EH (cell line): ENCODE data around the gene NEGR1.
"Not testable (repeated sequence)": the region's sequence is repeated elsewhere in the genome, so short reads cannot be mapped to it uniquely, and the experiment has no call there.

Experiments used
- DNase-seq: peaks from one replicate; pipeline ENCODE4 v3.0.0-alpha.2; 2015; ENCODE audit warnings: low read depth

Gene NEGR1

GRCh38 chr1:72282271-72283021 lies at the start of gene NEGR1:
NEGR1 (minus strand) TSS chr1:72282539.
- peak; percentile 96 for DNase-seq

DNA sequence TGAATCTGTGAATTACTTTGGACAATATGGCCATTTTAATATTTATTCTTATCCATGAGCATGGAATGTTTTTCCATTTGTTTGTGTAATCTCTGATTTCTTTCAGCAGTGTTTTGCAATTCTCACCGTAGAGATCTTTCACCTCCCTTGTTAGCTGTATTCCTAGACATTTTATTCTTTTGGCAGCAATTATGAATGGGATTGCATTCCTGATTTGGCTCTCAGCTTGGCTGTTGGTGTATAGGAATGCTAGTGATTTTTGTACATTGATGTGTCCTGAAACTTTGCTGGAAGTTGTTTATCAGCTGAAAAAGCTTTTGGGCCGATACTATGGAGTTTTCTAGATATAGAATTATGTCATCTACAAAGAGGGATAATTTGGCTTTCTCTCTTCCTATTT lies 44.2 kb upstream of the NEGR1 start:
- no peak for DNase-seq

- no peak for DNase-seq
Observed at GRCh38 chr1:72324451-72324850, 42.1 kb upstream of the NEGR1 start.

GRCh38 chr1:72322910-72323309 lies 40.6 kb upstream of the NEGR1 start:
- no peak for DNase-seq

DNA sequence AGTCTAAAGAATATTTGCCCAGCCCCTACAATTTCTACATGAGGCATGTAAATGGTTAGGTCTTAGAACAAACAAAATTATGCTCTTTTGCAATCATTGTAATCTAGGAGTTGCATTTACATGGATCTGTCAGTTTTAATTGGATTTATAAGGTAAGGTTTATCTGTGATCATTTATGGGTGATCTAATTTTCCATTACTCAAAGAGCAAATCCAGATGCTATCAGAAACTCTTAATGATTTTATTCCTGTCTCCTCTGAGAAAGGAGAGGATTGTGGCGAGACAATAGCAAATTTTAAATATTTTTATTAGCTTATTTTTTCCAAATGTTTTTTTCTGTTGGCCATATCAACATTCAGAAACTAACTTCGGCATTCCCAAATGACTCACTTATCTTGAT lies 14.2 kb upstream of the NEGR1 start:
- DNase-seq, result peak; percentile 2

GRCh38 chr1:72288886-72289285 lies 6.5 kb upstream of the NEGR1 start:
- no peak for DNase-seq

DNA sequence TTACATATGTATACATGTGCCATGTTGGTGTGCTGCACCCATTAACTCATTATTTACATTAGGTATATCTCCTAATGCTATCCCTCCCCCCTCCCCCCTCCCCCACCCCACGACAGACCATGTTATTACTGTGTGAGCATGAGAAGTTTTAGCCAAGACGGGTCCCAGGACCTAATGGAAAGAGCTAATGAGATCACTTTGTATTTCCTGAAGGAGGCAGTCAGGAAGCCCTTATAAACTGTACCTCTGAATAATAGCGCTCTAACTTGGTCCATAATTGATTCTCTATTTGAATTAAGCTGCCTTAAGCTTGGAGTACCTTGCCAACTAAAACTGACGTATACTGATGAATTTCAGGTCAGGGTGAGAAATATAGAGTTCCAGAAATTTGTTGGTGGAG lies 4.1 kb upstream of the NEGR1 start:
- peak; percentile 10 for DNase-seq

GRCh38 chr1:72285074-72285425 lies 2.7 kb upstream of the NEGR1 start:
- DNase-seq, result no peak

DNA sequence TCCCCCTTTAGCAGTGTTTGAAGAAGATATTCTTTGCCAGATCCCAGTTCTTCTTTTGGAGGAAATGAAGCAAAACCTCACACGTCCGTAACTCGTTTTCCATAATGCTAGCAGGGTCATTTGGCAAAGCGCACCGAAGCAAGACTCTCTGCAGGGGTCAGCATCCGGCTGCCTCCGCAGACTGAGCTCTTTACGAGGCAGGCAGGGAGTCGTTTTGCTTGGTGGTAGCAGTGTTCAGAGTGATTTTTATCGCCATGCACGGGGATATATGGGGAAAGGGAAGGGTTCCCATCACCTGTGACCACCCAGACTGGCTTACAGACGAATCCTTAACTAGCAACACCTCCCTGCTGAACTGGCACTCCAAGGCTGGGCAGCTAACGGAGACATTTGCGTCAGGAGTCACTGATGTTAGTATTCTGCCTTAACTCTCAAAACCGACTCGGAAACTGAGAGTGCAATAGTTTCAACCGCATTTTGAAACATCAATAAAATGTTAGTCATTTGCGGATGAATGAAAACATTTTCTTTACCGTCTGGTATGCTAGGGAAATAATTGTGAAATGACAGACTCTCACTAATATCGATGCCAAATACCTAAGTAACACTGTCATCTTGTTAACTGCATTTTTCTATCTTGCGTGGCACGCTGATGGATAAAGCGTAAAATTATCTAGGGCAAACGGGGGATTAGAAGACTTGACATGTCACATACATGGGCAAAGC lies 2.2 kb upstream of the NEGR1 start:
- peak; percentile 98 for DNase-seq

DNA sequence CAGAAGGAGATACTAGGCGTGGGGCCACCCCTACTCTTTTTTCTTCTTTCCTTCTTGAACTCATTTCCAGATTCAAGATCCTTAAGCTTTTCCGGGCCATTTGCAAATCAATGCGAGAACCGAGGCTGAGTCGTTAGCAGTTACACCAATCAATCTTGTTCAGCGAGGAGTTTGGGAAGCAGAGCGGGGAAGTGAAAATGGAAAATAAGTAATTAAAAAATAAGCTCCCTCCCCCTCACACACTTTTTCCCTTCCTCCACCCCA lies 1.7 kb upstream of the NEGR1 start:
- no peak for DNase-seq

DNA sequence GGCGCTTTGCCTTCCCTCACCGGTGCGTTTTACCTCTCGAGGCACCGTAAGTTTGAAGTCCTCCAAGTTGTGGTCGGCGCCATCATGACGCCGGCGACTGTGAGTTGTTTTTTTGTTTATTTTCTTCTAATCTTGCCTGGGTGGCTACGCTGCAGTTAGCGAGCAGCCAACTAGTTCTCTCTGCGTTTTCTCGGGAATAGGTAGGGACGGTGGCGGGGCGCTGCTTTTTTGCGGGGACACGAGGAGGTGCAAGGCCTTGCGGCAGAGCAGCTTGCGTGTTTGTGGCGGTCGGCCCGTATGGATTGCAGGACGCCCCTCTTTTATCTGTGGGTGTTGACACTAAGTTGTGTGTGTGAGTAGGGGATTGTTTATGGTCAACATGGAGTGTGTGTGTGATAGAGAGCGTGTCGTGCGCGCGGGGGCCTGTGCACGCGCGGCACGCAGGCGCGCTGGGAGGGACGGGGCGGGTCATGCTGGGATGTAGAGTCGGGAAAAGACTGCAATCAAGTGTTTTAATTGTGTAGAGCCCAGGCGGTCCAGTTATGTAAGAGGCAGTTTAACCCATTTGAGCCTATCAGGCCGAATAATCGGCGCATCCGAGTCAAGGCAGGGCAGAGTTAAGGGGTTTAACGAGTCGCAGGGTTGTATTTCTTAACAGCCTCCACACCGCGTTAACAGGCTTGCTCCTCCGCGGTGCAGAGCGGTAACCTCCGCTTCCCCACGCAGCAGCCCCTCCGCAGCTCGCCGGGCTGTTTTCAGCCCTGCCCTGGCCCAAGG lies 1.2 kb upstream of the NEGR1 start:
- peak; percentile 80 for DNase-seq

DNA sequence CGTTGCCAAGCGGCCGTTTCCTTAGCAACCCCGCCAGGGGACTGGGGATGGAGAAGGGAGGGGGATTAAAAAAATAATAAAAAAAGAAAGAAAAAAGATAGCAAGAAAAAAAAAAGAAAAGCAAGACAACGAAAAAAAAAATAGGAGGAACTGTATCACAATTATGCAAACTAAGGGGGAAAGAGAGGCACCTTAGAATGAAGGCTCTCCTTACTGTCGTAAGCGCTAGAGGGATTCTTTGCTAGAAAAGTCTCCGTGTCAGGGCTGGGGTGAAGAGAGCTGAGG lies 625 bp upstream of the NEGR1 start:
- no peak for DNase-seq

DNA sequence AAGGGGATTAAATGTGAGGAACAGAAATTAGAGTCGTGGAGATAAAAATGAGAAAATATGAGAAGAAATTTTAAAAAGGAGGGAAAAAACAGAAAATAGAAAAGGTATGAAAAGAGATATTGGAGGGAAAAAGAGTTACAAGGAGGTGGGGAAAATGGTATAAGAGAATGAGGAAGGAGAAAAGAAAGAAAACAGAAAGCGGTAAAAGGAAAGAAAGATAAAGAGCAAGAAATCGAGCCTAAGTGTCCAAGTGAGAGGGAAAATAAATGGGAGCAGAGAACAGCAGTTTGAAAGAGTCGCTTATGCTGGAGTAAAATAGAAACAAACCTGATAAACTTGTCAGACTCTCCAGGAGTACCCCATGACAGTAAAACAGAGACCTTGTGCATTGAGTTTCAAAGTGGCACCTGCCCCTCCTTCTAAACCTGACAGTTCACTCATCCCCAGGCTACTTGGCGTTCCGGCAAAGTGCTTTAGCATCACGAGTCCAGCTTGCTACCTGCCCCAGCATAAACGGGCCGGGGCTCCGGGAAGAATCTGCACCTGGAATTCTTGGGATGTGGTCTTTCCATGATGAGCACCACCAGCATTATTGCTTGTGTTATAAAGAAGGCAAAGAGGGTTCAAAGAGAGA lies 585 bp downstream of the NEGR1 start:
- DNase-seq, result peak; percentile 14

GRCh38 chr1:72281144-72281543 lies 1.2 kb downstream of the NEGR1 start:
- peak; percentile 38 for DNase-seq

DNA sequence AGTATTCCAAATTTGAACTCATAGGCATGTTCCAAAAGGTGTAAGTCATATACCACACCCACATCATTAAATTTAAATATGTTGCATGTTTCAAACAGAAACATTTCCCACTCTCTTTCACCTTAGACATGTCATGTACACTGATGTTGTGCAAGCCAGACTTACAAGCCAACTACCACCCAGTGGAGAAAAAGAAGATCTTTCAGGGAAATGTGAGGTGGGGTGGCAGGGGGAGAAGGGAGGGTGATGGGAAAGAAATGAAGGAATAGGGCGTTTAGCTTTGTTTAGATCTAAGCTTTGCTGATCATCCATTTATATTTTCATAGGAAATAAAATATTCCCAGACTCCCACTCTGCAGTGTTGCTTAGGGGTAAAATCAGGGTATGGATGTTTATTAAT lies 1.6 kb downstream of the NEGR1 start:
- peak; percentile 10 for DNase-seq

DNA sequence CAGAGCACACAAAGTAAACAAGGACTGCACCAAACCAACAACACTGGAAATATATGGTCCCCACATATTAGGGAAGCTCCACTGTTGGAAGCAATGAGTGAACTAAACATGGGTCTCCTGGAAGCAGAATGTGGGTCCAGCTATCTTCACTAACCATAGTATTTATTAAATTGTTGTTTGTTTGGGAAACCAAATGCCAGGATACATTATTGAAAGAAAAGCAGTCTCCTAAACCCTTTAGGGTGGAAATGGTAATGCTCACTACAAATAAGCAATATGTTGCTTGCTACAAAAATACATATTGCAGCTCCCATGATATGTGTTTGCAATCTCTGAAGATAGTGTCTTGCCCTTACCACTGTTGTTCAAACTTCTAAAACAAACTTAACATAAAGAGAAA lies 2.2 kb downstream of the NEGR1 start:
- DNase-seq, result no peak

GRCh38 chr1:72278461-72278860 lies 3.9 kb downstream of the NEGR1 start:
- no peak for DNase-seq

- DNase-seq, result no peak
Observed at GRCh38 chr1:72271555-72272085, 10.7 kb downstream of the NEGR1 start.

DNA sequence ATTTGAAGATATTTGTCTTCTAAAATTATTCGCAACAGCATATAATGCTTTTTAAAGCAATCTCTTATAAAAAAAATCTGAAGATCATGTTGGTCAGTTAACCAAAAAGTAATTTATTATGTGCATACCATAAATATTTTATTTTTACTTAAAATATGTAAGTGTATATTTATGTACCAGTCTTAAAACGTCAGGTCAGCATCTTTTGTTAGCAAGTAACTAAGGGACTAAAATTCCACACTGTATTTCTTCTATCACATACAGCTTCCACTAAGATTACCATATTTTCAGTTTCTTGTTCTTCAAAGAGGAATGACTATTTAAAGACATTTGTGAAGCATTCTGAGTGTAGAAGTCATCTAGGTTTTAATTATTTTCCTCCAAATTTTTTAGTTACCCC lies 19.6 kb downstream of the NEGR1 start:
- no peak for DNase-seq

GRCh38 chr1:72253132-72253531 lies 29.2 kb downstream of the NEGR1 start:
- no peak for DNase-seq

- DNase-seq, result no peak
Observed at GRCh38 chr1:72241397-72241796, 40.9 kb downstream of the NEGR1 start.

DNA sequence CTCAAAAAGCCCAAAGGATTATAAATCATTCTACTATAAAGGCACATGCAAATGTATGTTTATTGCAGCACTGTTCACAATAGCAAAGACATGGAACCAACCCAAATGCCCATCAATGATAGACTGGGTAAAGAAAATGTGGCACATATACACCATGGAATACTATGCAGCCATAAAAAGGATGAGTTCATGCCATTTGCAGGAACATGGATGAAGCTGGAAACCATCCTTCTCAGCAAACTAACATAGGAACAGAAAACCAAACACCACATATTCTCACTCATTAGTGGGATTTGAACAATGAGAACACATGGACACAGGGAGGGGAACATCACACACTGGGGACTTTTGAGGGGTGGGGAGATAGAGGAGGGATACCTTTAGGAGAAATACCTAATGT lies 46.4 kb downstream of the NEGR1 start:
- DNase-seq, result not testable (repeated sequence)

DNA sequence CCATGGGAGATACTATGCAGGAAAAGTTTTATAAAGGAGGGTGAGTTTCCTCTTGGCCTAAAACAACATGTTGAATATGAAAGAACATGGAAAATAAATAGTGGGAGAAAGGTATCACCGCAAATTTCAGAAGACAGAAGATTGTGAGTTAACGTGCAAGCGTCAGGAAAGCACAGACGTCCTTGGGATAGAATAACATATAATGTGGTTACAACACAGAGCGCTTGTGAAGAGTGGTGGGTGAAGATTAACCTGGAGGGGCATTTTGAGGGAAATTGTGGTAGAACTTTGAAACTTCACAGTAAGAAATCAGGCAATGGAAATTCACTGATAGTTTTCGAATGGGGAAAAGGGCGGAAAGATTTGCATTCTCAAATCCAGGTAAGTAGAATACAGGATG lies 47.3 kb downstream of the NEGR1 start:
- no peak for DNase-seq
